HG03175 (cell line): ENCODE measurements around the gene SEMA7A.

Experiments
- ATAC-seq: cut with Tn5 transposase; IDR thresholded peaks from one replicate; pipeline ENCODE4 v1.9.1; 2021; ENCODE audit warnings: mild to moderate bottlenecking, moderate library complexity; ENCODE audit not compliant: unreplicated experiment

Gene SEMA7A

GRCh38 chr15:74389241-74390048, 44.3 kb downstream of the SEMA7A start:
- no peak for ATAC-seq

GRCh38 chr15:74388363-74388951, 45.3 kb downstream of the SEMA7A start:
- ATAC-seq: no peak

GRCh38 chr15:74387621-74388362, 46.0 kb downstream of the SEMA7A start:
- ATAC-seq: no peak

- no peak for ATAC-seq
These were observed 46.6 kb downstream of the SEMA7A start for GRCh38 chr15:74387141-74387541.

- ATAC-seq: no peak
These were observed 47.1 kb downstream of the SEMA7A start for GRCh38 chr15:74386496-74387140.

- ATAC-seq: no peak
These were observed 48.0 kb downstream of the SEMA7A start for GRCh38 chr15:74385733-74386132.

- peak; percentile 63 for ATAC-seq
These were observed 48.7 kb downstream of the SEMA7A start for GRCh38 chr15:74384881-74385643.

- ATAC-seq: no peak
These were observed 49.2 kb downstream of the SEMA7A start for GRCh38 chr15:74384566-74384880.

- ATAC-seq: peak; percentile 56
These were observed 49.8 kb downstream of the SEMA7A start for GRCh38 chr15:74383695-74384565.

- ATAC-seq: peak; percentile 3
These were observed 50.5 kb downstream of the SEMA7A start for GRCh38 chr15:74383286-74383685.

- ATAC-seq: no peak
These were observed 51.5 kb downstream of the SEMA7A start for GRCh38 chr15:74382004-74382816.

GRCh38 chr15:74381481-74381880, 52.3 kb downstream of the SEMA7A start:
- no peak for ATAC-seq

GRCh38 chr15:74381190-74381453, 52.6 kb downstream of the SEMA7A start:
- no peak for ATAC-seq

- no peak for ATAC-seq
These were observed 53.2 kb downstream of the SEMA7A start for GRCh38 chr15:74380361-74381189.

- no peak for ATAC-seq
These were observed 54.9 kb downstream of the SEMA7A start for GRCh38 chr15:74378848-74379247.

GRCh38 chr15:74377831-74378766, 55.7 kb downstream of the SEMA7A start:
- no peak for ATAC-seq
